GM19395 (cell line): ENCODE data around the gene PNPLA2.

Experiments
- ATAC-seq: cut with Tn5 transposase; IDR thresholded peaks from one replicate; pipeline ENCODE4 v1.9.1; 2021; ENCODE audit warnings: mild to moderate bottlenecking, moderate library complexity; ENCODE audit not compliant: unreplicated experiment

The PNPLA2 gene

DNA sequence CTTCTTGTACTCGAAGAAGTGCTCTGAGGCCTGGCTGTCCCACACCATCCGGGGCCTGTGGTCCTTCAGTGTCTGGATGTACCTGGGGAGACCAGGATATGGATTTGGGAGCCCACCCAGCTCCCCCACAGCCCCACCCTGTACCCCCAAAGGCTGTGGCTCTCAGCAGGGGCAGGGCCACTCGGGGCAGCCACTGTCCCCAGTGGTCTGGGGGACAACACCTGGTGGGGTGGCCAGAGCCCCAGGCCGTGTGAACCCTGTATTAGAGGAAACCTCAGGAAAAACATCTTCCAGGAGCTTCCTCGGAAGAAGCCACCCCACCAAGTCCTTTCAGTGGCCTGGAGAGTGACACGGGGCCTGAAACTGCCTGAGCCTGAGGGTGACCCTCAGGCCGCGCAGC lies 51.7 kb downstream of the PNPLA2 start:
- no peak for ATAC-seq

DNA sequence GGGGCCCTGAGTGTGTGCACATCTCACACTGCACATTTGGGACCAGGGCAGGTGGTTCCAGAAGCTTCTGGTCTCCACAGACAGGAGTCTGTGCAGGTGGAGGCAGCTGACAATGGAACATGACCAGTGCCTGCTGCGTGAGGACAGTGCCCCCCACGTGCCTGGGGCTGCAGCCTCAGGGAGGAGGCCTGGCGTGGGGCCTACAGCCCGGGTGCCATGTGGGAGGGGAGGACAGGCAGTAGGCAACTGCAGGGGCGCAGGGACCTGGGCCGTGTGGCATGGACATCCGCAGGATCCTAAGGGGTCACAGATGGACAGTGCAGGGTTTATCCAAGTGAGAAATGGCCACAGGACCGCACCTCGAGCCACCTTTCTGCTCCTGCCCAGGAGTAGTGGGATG lies 52.8 kb downstream of the PNPLA2 start:
- no peak for ATAC-seq

DNA sequence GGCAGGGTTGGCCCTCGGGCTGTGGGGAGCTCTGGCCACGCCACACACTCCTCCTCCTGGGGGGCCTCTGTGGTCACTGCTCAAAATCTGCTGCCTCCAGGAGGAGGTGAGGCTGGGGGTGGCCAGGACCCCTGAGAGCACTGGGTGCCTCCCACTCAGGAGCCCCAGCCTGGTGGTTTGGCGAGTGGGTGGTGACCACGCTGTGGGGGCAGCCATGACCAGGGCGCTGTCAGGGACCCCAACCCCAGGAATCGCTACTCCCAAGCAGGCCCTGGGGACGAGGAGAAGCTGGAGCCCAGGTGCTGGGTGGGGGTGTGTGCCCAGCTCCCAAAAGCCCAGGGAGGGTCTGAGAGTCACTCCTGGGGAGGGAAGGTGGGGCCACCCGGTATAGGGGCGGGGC lies 54.1 kb downstream of the PNPLA2 start:
- ATAC-seq = no peak

DNA sequence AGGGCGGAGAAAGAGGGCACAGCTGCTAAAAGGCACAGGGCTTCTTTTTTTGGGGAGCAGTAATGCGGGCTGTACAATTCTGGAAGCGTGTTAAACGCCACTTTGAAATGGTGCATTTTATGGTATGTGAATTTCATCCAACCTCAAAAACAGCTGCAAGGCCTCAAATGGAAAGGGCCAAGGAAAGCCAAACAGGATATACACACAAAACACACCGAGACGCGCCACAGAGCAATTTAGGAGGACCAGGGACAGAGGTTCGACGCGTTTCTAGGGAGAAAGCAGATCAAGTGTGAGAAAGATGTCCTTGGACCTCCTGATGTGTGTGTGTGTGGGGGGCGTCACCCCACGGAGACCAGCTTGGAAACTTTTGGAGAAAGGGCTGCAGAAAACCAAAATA lies 55.0 kb downstream of the PNPLA2 start:
- ATAC-seq = no peak
